H9 (cell line): ENCODE results near the gene CHST14. TPM values are rescaled to one million over a fixed set of nuclear protein-coding genes. Genes with fewer than 3 reads are reported as not detected.

Experiments used
- DNase-seq: peaks from one replicate; pipeline ENCODE4 v3.0.0-alpha.2; 2017
- H2AFZ ChIP-seq: one replicate; pipeline ENCODE4 v1.6.1; 2013; ENCODE audit warnings: mild to moderate bottlenecking, low read length, control low read depth, moderate library complexity
- H2AK5ac ChIP-seq: 2 replicates; pipeline ENCODE4 v1.6.1; 2013; ENCODE audit warnings: low read length, control low read depth, mixed read lengths; ENCODE audit not compliant: insufficient read length
- H2BK120ac ChIP-seq: one replicate; pipeline ENCODE4 v1.6.1; 2013; ENCODE audit warnings: low read depth, mild to moderate bottlenecking, low read length, control low read depth, inconsistent platforms; ENCODE audit not compliant: poor library complexity, severe bottlenecking
- H2BK12ac ChIP-seq: 2 replicates; pipeline ENCODE4 v1.6.1; 2013; ENCODE audit warnings: low read length, control low read depth, mixed read lengths, low read depth; ENCODE audit not compliant: insufficient read length
- H2BK15ac ChIP-seq: 2 replicates; pipeline ENCODE4 v1.6.1; 2013; ENCODE audit warnings: low read depth, low read length, control low read depth
- H2BK20ac ChIP-seq: one replicate; pipeline ENCODE4 v1.6.1; 2013; ENCODE audit warnings: low read depth, mild to moderate bottlenecking, low read length, control low read depth, inconsistent platforms; ENCODE audit not compliant: poor library complexity, severe bottlenecking
- H2BK5ac ChIP-seq: 2 replicates; pipeline ENCODE4 v1.6.1; 2013; ENCODE audit warnings: low read length, control low read depth, mixed read lengths; ENCODE audit not compliant: insufficient read length
- H3K14ac ChIP-seq: 2 replicates; pipeline ENCODE4 v1.6.1; 2013; ENCODE audit warnings: low read length, control low read depth; ENCODE audit not compliant: insufficient read depth
- H3K18ac ChIP-seq: 2 replicates; pipeline ENCODE4 v1.6.1; 2013; ENCODE audit warnings: low read depth, mild to moderate bottlenecking, mixed read lengths, low read length, control low read depth; ENCODE audit not compliant: insufficient read length
- H3K23ac ChIP-seq: 2 replicates; pipeline ENCODE4 v1.6.1; 2013; ENCODE audit warnings: low read length, control low read depth, mixed read lengths, low read depth; ENCODE audit not compliant: insufficient read length
- H3K23me2 ChIP-seq: 2 replicates; pipeline ENCODE4 v1.6.1; 2013; ENCODE audit warnings: low read depth, mild to moderate bottlenecking, mixed read lengths, low read length, control low read depth; ENCODE audit not compliant: insufficient read length, poor library complexity, severe bottlenecking
- H3K27ac ChIP-seq: 2 replicates; pipeline ENCODE4 v1.5.1; 2013; ENCODE audit warnings: low read length, control low read depth, mixed read lengths, low read depth; ENCODE audit not compliant: insufficient read length
- H3K27me3 ChIP-seq: 2 replicates; pipeline ENCODE4 v1.6.1; 2013; ENCODE audit warnings: low read length, control low read depth, inconsistent platforms; ENCODE audit not compliant: insufficient read depth
- H3K4ac ChIP-seq: 2 replicates; pipeline ENCODE4 v1.6.1; 2013; ENCODE audit warnings: low read depth, mild to moderate bottlenecking, control low read depth, inconsistent platforms, low read length, moderate library complexity
- H3K4me1 ChIP-seq: 2 replicates; pipeline ENCODE4 v1.6.1; 2013; ENCODE audit warnings: low read length, control low read depth, inconsistent platforms; ENCODE audit not compliant: insufficient read depth
- H3K4me2 ChIP-seq: 2 replicates; pipeline ENCODE4 v1.6.1; 2013; ENCODE audit warnings: low read length, control low read depth, mixed read lengths; ENCODE audit not compliant: insufficient read length, insufficient read depth
- H3K56ac ChIP-seq: 2 replicates; pipeline ENCODE4 v1.6.1; 2013; ENCODE audit warnings: low read depth, mild to moderate bottlenecking, mixed read lengths, low read length, control low read depth; ENCODE audit not compliant: insufficient read length
- H3K79me1 ChIP-seq: 2 replicates; pipeline ENCODE4 v1.6.1; 2013; ENCODE audit warnings: low read depth, mild to moderate bottlenecking, moderate library complexity, low read length, control low read depth, inconsistent platforms; ENCODE audit not compliant: insufficient read depth, poor library complexity, severe bottlenecking
- H3K79me2 ChIP-seq: 2 replicates; pipeline ENCODE4 v1.6.1; 2013; ENCODE audit warnings: low read length, control low read depth, inconsistent platforms; ENCODE audit not compliant: insufficient read depth
- H3K9ac ChIP-seq: 2 replicates; pipeline ENCODE4 v1.6.1; 2013; ENCODE audit warnings: low read length, control low read depth, mixed read lengths; ENCODE audit not compliant: insufficient read length; ENCODE audit errors: extremely low read depth
- H3K9me3 ChIP-seq: one replicate; pipeline ENCODE4 v1.6.1; 2013; ENCODE audit warnings: low read depth, low read length, inconsistent platforms; ENCODE audit not compliant: control insufficient read depth
- H3T11ph ChIP-seq: one replicate; pipeline ENCODE4 v1.6.1; 2013; ENCODE audit warnings: mild to moderate bottlenecking, low read length, control low read depth, inconsistent platforms
- H4K20me1 ChIP-seq: one replicate; pipeline ENCODE4 v1.6.1; 2013; ENCODE audit not compliant: control insufficient read depth, insufficient read length, insufficient read depth
- H4K5ac ChIP-seq: 2 replicates; pipeline ENCODE4 v1.6.1; 2013; ENCODE audit warnings: low read depth, mild to moderate bottlenecking, mixed read lengths, low read length, control low read depth; ENCODE audit not compliant: insufficient read length
- H4K8ac ChIP-seq: replicated peaks from 2 replicates; pipeline ENCODE4 v1.6.1; 2013; ENCODE audit warnings: low read length, control low read depth, mixed read lengths, low read depth; ENCODE audit not compliant: insufficient read length
- H4K91ac ChIP-seq: 2 replicates; pipeline ENCODE4 v1.6.1; 2013; ENCODE audit warnings: low read depth, mild to moderate bottlenecking, moderate library complexity, mixed read lengths, low read length, control low read depth; ENCODE audit not compliant: insufficient read length
- H3K27ac Mint-ChIP-seq, 3 experiments: 2 replicates in 2 of 3; 3 replicates in 1 of 3; pipeline ENCODE4 v1.8.0; 2020 to 2021; ENCODE audit warnings: mixed read lengths in 3 of 3, mild to moderate bottlenecking in 1 of 3, moderate library complexity in 1 of 3
- H3K27me3 Mint-ChIP-seq: 2 replicates; pipeline ENCODE4 v1.8.0; 2021; ENCODE audit warnings: low read depth, mild to moderate bottlenecking, moderate library complexity, mixed read lengths
- H3K36me3 Mint-ChIP-seq, 3 experiments: 2 replicates in 2 of 3; 3 replicates in 1 of 3; pipeline ENCODE4 v1.8.0; 2020 to 2021; ENCODE audit warnings: low read depth in 3 of 3, mixed read lengths in 3 of 3; ENCODE audit not compliant: insufficient read depth in 1 of 3
- H3K4me1 Mint-ChIP-seq, 2 experiments: 2 replicates each; pipeline ENCODE4 v1.8.0; 2020; ENCODE audit warnings: mixed read lengths in 2 of 2
- H3K4me3 Mint-ChIP-seq, 2 experiments: 2 replicates in 1 of 2; 3 replicates in 1 of 2; pipeline ENCODE4 v1.8.0; 2020 to 2021; ENCODE audit warnings: mild to moderate bottlenecking in 2 of 2, mixed read lengths in 2 of 2, moderate library complexity in 1 of 2
- H3K9me3 Mint-ChIP-seq, 2 experiments: 2 replicates in 1 of 2; 3 replicates in 1 of 2; pipeline ENCODE4 v1.8.0; 2020; ENCODE audit warnings: mild to moderate bottlenecking in 2 of 2, mixed read lengths in 2 of 2, moderate library complexity in 1 of 2
- WGBS: extraction: QIAGEN DNeasy Blood & Tissue Kit; methylation state at CpG from one replicate; pipeline ENCODE4 v1.1.7; 2013; ENCODE audit warnings: missing lambda C conversion rate, low lambda C conversion rate, mixed read lengths; ENCODE audit not compliant: insufficient read length; ENCODE audit errors: extremely low coverage; 5-methylcytosine and 5-hydroxymethylcytosine counted together
- total RNA-seq: library from RNA; stranded (reverse); gene quantifications from 2 replicates; pipeline ENCODE4 v1.2.1, GENCODE V29; 2021
- TF ChIP-seq, protein P1 (sequence below): fragments of 200-600 bp; sonication (generic); conservative IDR thresholded peaks from 3 replicates; pipeline ENCODE4 v1.8.0; 2021; ENCODE audit warnings: antibody characterized with exemption, mild to moderate bottlenecking

The CHST14 gene
- total RNA-seq, 1 experiment from 2014 or later, result 25.7 TPM

DNA sequence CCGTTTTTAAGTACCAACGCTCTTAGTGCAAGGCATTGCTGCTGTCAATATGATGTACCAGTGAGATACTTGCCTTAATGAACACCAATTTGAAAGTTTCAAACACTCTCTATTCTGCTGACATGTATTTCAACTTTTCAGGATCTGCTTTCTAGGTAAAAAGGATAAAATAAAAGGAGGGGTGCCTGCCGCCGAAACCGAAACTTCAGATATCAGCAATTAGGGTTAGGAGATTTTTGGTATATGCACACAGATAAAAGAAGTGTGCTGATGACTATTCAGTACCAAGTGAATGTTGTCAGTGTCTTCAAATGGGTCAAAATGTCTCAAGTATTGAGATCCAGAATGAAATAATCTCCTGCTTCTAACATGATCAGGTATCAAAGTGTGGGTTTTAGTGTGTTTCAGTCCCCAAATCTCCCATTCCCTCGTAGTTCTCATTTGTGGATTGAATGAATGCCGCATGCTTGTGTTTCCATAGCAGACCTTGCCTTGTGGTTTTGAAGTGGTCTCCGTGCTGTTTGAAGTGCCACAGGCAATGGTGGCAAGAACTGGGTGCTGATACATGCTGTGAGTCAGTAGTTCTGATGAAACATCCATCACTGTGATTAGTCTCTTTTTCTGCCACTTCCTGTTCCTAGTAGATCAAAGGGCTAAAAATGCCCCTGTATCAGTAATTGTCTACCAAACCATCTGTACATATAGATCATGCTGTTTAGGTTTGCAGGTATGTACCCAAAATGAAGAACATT, 22.5 kb downstream of the CHST14 start:
- Histone ChIP-seq H2BK20ac (no peak overlapping the region), H4K20me1 (no peaks in the 10 kb centered on the region), H3K23me2 (no peaks in the 10 kb centered on the region), H3K9ac (no peak overlapping the region), H3K27me3 (no peaks in the 10 kb centered on the region), H3K9me3 (no peaks in the 10 kb centered on the region), H4K5ac (no peak overlapping the region), H3K79me1 (no peaks in the 10 kb centered on the region), H3K4me1 (no peaks in the 10 kb centered on the region), H4K8ac (no peak overlapping the region), H2AFZ (no peak overlapping the region), H2AK5ac (no peak overlapping the region), H3T11ph (no peak overlapping the region), H3K56ac (no peak overlapping the region), H3K4me2 (no peak overlapping the region), H2BK15ac (no peak overlapping the region), H3K79me2 (no peaks in the 10 kb centered on the region), H2BK12ac (no peak overlapping the region), H3K14ac (no peak overlapping the region), H3K27ac (no peak overlapping the region), H3K18ac (no peak overlapping the region), H2BK120ac (no peak overlapping the region), H3K23ac (no peak overlapping the region), H4K91ac (no peak overlapping the region), H2BK5ac (no peak overlapping the region), H3K4ac (no peak overlapping the region)
- Mint-ChIP-seq H3K27ac (no peak overlapping the region), H3K4me3 (no peak overlapping the region), H3K36me3 (no peaks in the 10 kb centered on the region; a peak in 1 of 7 replicates), H3K27me3 (peaks cover 11% of the 10 kb centered on the region), H3K9me3 (no peaks in the 10 kb centered on the region), H3K4me1 (peaks cover 0 to 2% of the 10 kb centered on the region in 2 experiments; a peak in 2 of 4 replicates)
- no peak for DNase-seq
- no CpG with 5 or more reads among the region's 8 CpGs for WGBS
- TF ChIP-seq, protein P1, sequence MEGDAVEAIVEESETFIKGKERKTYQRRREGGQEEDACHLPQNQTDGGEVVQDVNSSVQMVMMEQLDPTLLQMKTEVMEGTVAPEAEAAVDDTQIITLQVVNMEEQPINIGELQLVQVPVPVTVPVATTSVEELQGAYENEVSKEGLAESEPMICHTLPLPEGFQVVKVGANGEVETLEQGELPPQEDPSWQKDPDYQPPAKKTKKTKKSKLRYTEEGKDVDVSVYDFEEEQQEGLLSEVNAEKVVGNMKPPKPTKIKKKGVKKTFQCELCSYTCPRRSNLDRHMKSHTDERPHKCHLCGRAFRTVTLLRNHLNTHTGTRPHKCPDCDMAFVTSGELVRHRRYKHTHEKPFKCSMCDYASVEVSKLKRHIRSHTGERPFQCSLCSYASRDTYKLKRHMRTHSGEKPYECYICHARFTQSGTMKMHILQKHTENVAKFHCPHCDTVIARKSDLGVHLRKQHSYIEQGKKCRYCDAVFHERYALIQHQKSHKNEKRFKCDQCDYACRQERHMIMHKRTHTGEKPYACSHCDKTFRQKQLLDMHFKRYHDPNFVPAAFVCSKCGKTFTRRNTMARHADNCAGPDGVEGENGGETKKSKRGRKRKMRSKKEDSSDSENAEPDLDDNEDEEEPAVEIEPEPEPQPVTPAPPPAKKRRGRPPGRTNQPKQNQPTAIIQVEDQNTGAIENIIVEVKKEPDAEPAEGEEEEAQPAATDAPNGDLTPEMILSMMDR, result no peak
